ENCODE results near the gene WDR27. TPM values are rescaled to one million over a fixed set of nuclear protein-coding genes. Genes with fewer than 3 reads are reported as not detected.

The WDR27 gene
- total RNA-seq, 1 donor from 2014 or later, result 128 TPM

DNA sequence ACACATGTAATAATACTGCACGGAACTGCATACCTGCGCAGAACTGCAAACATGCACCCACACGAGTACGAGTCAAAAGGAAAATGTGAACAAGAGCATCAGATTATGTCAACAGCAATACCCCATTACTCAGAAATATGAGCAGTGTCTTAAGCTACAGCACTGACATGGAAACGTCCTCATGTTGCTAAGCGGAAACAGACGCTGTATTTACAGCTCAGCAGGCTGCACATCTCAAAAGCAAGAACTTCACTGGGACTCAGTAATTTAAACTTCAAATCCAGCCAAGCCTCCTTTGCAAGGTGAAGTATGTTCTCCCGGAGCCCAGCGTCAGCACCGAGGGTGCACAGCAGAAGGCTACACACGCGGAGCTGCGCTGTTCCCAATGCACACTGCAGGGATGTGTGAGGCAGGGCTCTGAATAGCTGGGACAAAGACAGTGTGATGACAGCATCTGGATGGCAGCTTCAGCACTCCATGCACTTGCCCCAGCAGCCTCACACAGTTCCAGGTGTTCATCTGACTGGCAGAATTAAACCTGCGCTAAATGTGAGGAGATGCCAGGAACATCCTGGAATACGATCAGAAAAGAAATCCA lies 202.8 kb downstream of the WDR27 start:
- Mint-ChIP-seq H3K4me3 (no peak overlapping the region), H3K36me3 (peaks cover 12% of the 10 kb centered on the region), H3K27ac (no peak overlapping the region), H3K4me1 (peaks cover 3% of the 10 kb centered on the region), H3K9me3 (peaks cover 27% of the 10 kb centered on the region), H3K27me3 (ENCODE audit: low read depth) (no peaks in the 10 kb centered on the region)
- TF ChIP-seq, protein P1, sequence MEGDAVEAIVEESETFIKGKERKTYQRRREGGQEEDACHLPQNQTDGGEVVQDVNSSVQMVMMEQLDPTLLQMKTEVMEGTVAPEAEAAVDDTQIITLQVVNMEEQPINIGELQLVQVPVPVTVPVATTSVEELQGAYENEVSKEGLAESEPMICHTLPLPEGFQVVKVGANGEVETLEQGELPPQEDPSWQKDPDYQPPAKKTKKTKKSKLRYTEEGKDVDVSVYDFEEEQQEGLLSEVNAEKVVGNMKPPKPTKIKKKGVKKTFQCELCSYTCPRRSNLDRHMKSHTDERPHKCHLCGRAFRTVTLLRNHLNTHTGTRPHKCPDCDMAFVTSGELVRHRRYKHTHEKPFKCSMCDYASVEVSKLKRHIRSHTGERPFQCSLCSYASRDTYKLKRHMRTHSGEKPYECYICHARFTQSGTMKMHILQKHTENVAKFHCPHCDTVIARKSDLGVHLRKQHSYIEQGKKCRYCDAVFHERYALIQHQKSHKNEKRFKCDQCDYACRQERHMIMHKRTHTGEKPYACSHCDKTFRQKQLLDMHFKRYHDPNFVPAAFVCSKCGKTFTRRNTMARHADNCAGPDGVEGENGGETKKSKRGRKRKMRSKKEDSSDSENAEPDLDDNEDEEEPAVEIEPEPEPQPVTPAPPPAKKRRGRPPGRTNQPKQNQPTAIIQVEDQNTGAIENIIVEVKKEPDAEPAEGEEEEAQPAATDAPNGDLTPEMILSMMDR (IDR thresholded peaks at IDR 0.05; ENCODE audit: unreplicated experiment), result no peak
- DNase-seq (ENCODE audit: low spot score in 2 of 2, unreplicated experiment in 2 of 2), result no peak

- H3K27me3 Mint-ChIP-seq (ENCODE audit: low read depth), result no peaks in the 10 kb centered on the region
- H3K4me1 Mint-ChIP-seq, result peaks cover 3% of the 10 kb centered on the region
- TF ChIP-seq, protein P1 (IDR thresholded peaks at IDR 0.05; ENCODE audit: unreplicated experiment), result no peak
- H3K4me3 Mint-ChIP-seq, result no peak overlapping the region
- no peak for DNase-seq (ENCODE audit: low spot score in 2 of 2, unreplicated experiment in 2 of 2)
- peaks cover 27% of the 10 kb centered on the region for H3K9me3 Mint-ChIP-seq
- no peak overlapping the region for H3K27ac Mint-ChIP-seq
- H3K36me3 Mint-ChIP-seq, result peaks cover 8% of the 10 kb centered on the region
Measured at GRCh38 chr6:169495601-169496000, 206.2 kb downstream of the WDR27 start.

DNA sequence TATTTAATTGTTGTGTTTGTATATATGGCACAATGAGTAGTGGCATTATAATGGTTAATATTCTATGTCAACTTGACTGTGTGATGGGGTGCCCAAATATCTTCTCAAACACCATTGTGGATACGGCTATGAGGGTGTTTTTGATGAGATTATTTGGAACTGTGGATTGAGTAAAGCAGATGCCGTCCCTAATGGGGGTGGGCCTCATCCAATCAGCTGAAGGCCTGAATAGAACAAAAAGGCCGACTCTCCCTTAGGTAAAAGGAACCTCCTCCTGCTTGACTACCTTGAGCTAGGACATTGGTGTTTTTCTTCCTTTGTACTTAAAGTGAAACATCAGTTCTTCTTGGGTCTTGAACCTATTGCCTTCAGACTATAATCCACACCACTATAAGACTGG lies 207.8 kb downstream of the WDR27 start:
- no peaks in the 10 kb centered on the region for H3K27me3 Mint-ChIP-seq (ENCODE audit: low read depth)
- TF ChIP-seq, protein P1 (IDR thresholded peaks at IDR 0.05; ENCODE audit: unreplicated experiment), result no peak
- H3K9me3 Mint-ChIP-seq, result peaks cover 27% of the 10 kb centered on the region
- peaks cover 9% of the 10 kb centered on the region for H3K4me1 Mint-ChIP-seq
- no peak overlapping the region for H3K27ac Mint-ChIP-seq
- H3K4me3 Mint-ChIP-seq, result no peak overlapping the region
- no peak for DNase-seq (ENCODE audit: low spot score in 2 of 2, unreplicated experiment in 2 of 2)
- H3K36me3 Mint-ChIP-seq, result peaks cover 8% of the 10 kb centered on the region

- no peak for DNase-seq (ENCODE audit: low spot score in 2 of 2, unreplicated experiment in 2 of 2)
- Mint-ChIP-seq H3K27ac (no peak overlapping the region), H3K9me3 (peaks cover 16% of the 10 kb centered on the region), H3K36me3 (peaks cover 8% of the 10 kb centered on the region), H3K4me3 (no peak overlapping the region), H3K4me1 (peaks cover 21% of the 10 kb centered on the region), H3K27me3 (ENCODE audit: low read depth) (no peaks in the 10 kb centered on the region)
- TF ChIP-seq, protein P1 (IDR thresholded peaks at IDR 0.05; ENCODE audit: unreplicated experiment), result no peak
Measured at GRCh38 chr6:169491482-169491881, 210.3 kb downstream of the WDR27 start.

- TF ChIP-seq, protein P1 (IDR thresholded peaks at IDR 0.05; ENCODE audit: unreplicated experiment), result no peak
- Mint-ChIP-seq H3K27ac (no peak overlapping the region), H3K4me1 (peaks cover 21% of the 10 kb centered on the region), H3K27me3 (ENCODE audit: low read depth) (no peaks in the 10 kb centered on the region), H3K4me3 (no peak overlapping the region), H3K36me3 (peaks cover 3% of the 10 kb centered on the region), H3K9me3 (peaks cover 11% of the 10 kb centered on the region)
- DNase-seq (ENCODE audit: low spot score in 2 of 2, unreplicated experiment in 2 of 2), result no peak
Measured at GRCh38 chr6:169490830-169491229, 211.0 kb downstream of the WDR27 start.

- H3K4me1 Mint-ChIP-seq, result peaks cover 21% of the 10 kb centered on the region
Measured at GRCh38 chr6:169490246-169490641, 211.6 kb downstream of the WDR27 start.

More at GRCh38 chr6:169490246-169490641, 211.6 kb downstream of the WDR27 start:
- DNase-seq (ENCODE audit: low spot score in 2 of 2, unreplicated experiment in 2 of 2), result no peak
- no peaks in the 10 kb centered on the region for H3K27me3 Mint-ChIP-seq (ENCODE audit: low read depth)
- no peaks in the 10 kb centered on the region for H3K36me3 Mint-ChIP-seq
- H3K9me3 Mint-ChIP-seq, result peaks cover 11% of the 10 kb centered on the region
- no peak overlapping the region for H3K27ac Mint-ChIP-seq
- TF ChIP-seq, protein P1 (IDR thresholded peaks at IDR 0.05; ENCODE audit: unreplicated experiment), result no peak
- H3K4me3 Mint-ChIP-seq, result no peak overlapping the region

All from mesothelial cell of epicardium (in vitro differentiated cells).